Activated CD4-positive, alpha-beta T cell treated with anti-CD3 and anti-CD28 coated beads for 36 hours (primary cell): ENCODE results near the gene AQP3. TPM values are rescaled to one million over a fixed set of nuclear protein-coding genes. Genes with fewer than 3 reads are reported as not detected.
"Not testable (repeated sequence)": the region's sequence is repeated elsewhere in the genome, so short reads cannot be mapped to it uniquely, and the experiment has no call there.

ENCODE experiments used
- ATAC-seq: fragments of 200-7000 bp; cut with Tn5 transposase; one replicate; pipeline ENCODE4 v1.10.0; 2021; ENCODE audit warnings: mild to moderate bottlenecking, moderate library complexity
- CTCF ChIA-PET: fragments of 350-600 bp; sonication (Branson Sonifier 250); formaldehyde crosslinking; loops from one replicate; lab custom pipeline; 2021; ENCODE audit warnings: antibody characterized with exemption; lab: Charles Lee
- POLR2A ChIA-PET: fragments of 350-600 bp; sonication (Branson Sonifier 250); formaldehyde crosslinking; loops from one replicate; lab custom pipeline; 2021; ENCODE audit warnings: antibody characterized with exemption, inconsistent platforms; lab: Charles Lee
- DNase-seq: peaks from one replicate; pipeline ENCODE4 v3.0.0-alpha.2; 2020
- H3K27ac Mint-ChIP-seq: one replicate; pipeline ENCODE4 v1.8.0; 2021; ENCODE audit warnings: mixed read lengths
- H3K27me3 Mint-ChIP-seq: one replicate; pipeline ENCODE4 v1.8.0; 2021; ENCODE audit warnings: mixed read lengths
- H3K36me3 Mint-ChIP-seq: one replicate; pipeline ENCODE4 v1.8.0; 2021; ENCODE audit warnings: low read depth, mixed read lengths
- H3K4me1 Mint-ChIP-seq: one replicate; pipeline ENCODE4 v1.8.0; 2021; ENCODE audit warnings: mixed read lengths
- H3K4me3 Mint-ChIP-seq: one replicate; pipeline ENCODE4 v1.8.0; 2021; ENCODE audit warnings: mild to moderate bottlenecking, moderate library complexity, mixed read lengths
- H3K9me3 Mint-ChIP-seq: one replicate; pipeline ENCODE4 v1.8.0; 2021; ENCODE audit warnings: low read depth, mixed read lengths
- intact Hi-C, 2 experiments: fragments of 100-400 bp; cut with DNase I in 1 of 2; cut with micrococcal nuclease in 1 of 2; formaldehyde crosslinking; loops; one replicate each; pipeline versions ENCODE4 v1.14.2 to v1.15.1; 2022 to 2024; cut with DNase I, micrococcal nuclease
- total RNA-seq, 2 experiments: library from RNA; stranded (reverse); gene quantifications; one replicate each; pipeline ENCODE4 v1.2.3, GENCODE V29; 2021

The AQP3 gene
- total RNA-seq, 2 experiments from 2014 or later = 8.5 to 11.3 TPM

DNA sequence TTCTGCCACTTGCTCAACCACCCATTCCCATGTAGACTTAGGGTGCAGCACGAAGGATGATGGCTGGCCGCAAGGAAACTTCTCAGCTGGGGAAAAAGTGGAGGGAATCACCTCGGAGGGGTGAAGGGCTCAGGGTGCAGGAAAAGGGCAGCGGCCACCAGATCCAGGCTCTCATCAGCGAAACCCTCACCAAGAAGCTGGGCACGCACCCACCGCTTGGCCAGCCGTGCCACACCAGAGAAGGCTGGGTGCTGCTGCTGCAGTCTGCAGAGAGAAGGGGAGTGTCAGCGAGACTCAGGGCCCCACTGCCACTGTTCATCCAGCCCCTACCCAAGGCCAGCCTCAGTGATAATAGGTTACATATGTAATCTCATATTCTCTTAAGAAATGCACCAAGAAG, 17.7 kb upstream of the AQP3 start:
- no peak overlapping the region for H3K27ac Mint-ChIP-seq
- peaks cover 51% of the 10 kb centered on the region for H3K36me3 Mint-ChIP-seq

DNA sequence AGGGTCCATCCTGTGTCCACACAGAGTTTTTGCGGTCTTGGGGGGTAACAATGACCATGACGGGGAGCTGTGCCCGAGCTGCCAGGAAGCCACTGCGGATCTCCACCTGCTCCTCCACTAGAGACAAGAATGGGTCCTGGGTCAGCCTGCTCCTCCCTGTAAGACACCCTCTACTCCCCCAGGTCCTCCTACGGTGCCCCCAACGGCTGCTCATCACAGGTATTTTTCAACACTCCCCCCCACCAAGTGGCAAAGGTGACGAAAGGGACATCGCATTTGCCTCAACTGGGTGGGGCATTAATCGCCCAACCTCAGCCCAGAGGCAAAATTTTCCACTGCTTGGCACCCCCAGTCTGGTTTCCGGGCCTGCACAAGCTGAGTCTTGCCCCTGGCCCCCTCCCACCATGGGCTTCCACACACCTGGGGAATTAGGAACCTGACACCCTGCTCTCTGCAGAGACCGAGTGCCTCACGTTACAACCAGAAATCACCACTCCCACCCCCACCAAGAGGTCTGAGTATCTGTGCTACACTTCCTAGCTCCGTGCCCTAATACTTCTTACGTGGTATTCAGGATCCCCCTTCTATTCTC, 16.7 kb upstream of the AQP3 start:
- H3K4me1 Mint-ChIP-seq = peaks cover 9% of the 10 kb centered on the region
- H3K27ac Mint-ChIP-seq = no peak overlapping the region
- POLR2A ChIA-PET = interaction anchor here (3.0 kb wide), 1 partner anchor 10 kb away, joined by 8 read pairs; the partner anchor contains the start of gene NOL6
- no peak for DNase-seq
- no peak for ATAC-seq
- H3K27me3 Mint-ChIP-seq = no peaks in the 10 kb centered on the region
- CTCF ChIA-PET = interaction anchor here (0.7 to 4.0 kb wide), 9 partner anchors 11 to 855 kb away, joined by 3 to 39 read pairs (median 4); partner anchors contain the start of gene AQP3
- peaks cover 47% of the 10 kb centered on the region for H3K36me3 Mint-ChIP-seq
- intact Hi-C loops = no loop called here
- no peak overlapping the region for H3K4me3 Mint-ChIP-seq
- no peaks in the 10 kb centered on the region for H3K9me3 Mint-ChIP-seq

More for the DNA sequence above, 17.7 kb upstream of the AQP3 start:
- Mint-ChIP-seq H3K27me3 (no peaks in the 10 kb centered on the region), H3K9me3 (no peaks in the 10 kb centered on the region), H3K4me3 (no peak overlapping the region), H3K4me1 (peaks cover 3% of the 10 kb centered on the region)
- DNase-seq = no peak
- ChIA-PET CTCF (interaction anchor here (0.6 to 4.0 kb wide), 10 partner anchors 10 to 854 kb away, joined by 3 to 39 read pairs (median 6); partner anchors contain the start of gene AQP3), POLR2A (interaction anchor here (3.0 kb wide), 1 partner anchor 9 kb away, joined by 8 read pairs; the partner anchor contains the start of gene NOL6)
- ATAC-seq = no peak
- intact Hi-C loops = loop anchor here in 1 of 2 experiments (5.0 kb wide), 1 partner anchor 88 kb away; no protein-coding TSS in a partner anchor

DNA sequence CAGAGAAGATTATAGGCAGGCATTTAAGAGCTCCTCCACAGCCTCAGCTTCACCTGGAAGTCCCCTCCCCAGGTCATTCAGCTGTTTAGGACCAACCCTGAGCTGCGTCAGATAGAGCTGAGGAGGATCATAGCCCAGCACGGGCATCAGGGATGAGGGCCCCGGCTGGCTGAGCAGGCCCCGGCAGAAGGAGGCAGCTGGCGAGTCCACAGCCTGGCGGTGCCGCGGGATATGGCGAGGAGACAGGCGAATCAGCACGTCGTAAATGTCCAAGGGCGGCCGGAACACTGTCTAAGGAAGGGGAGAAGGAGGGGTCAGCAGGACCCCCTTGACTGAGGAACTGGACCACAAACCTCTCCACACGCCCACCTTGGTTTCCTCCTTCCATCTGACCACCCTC, 15.8 kb upstream of the AQP3 start:
- no peak for DNase-seq
- H3K4me3 Mint-ChIP-seq = no peak overlapping the region
- no peaks in the 10 kb centered on the region for H3K27me3 Mint-ChIP-seq
- peaks cover 19% of the 10 kb centered on the region for H3K4me1 Mint-ChIP-seq
- no peaks in the 10 kb centered on the region for H3K9me3 Mint-ChIP-seq
- H3K27ac Mint-ChIP-seq = peak overlapping the region; percentile 43
- intact Hi-C loops = no loop called here
- H3K36me3 Mint-ChIP-seq = peaks cover 43% of the 10 kb centered on the region
- CTCF ChIA-PET = interaction anchor here (2.5 to 3.0 kb wide), 2 partner anchors 11 to 176 kb away, joined by 8 to 19 read pairs; no protein-coding TSS in a partner anchor
- ATAC-seq = no peak
- POLR2A ChIA-PET = interaction anchor here (3.0 kb wide), 1 partner anchor 11 kb away, joined by 8 read pairs; the partner anchor contains the start of gene NOL6

DNA sequence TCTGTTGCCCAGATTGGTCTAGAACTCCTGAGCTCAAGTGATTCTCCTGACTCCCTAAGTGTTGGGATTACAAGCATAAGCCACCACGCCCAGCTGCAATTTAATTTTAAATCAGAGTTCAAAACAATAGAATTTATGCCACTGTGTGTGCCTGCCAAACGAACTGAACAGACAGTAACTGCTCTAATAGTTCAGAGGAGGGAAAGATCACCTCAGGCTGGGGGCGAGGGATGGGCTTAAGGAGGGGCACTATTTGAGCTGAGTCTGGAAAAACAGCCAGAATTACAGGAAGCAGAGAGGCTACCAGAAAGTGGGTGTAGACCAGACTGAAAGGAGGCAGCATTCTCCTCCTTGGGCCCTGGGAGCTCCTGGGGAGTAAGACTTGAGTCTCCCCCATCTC, 14.1 kb upstream of the AQP3 start:
- DNase-seq (no peak), ATAC-seq (no peak)
- H3K4me1 Mint-ChIP-seq = peaks cover 34% of the 10 kb centered on the region
- peaks cover 37% of the 10 kb centered on the region for H3K36me3 Mint-ChIP-seq
- ChIA-PET POLR2A (no interaction called here), CTCF (interaction anchor here (1.2 to 3.0 kb wide), 4 partner anchors 9 to 86 kb away, joined by 3 to 19 read pairs (median 6); no protein-coding TSS in a partner anchor)
- intact Hi-C loops = loop anchor here in 1 of 2 experiments (2.0 kb wide), 1 partner anchor 15 kb away; the partner anchor contains the start of gene AQP3
- H3K27ac Mint-ChIP-seq = no peak overlapping the region
- no peaks in the 10 kb centered on the region for H3K9me3 Mint-ChIP-seq
- no peaks in the 10 kb centered on the region for H3K27me3 Mint-ChIP-seq
- no peak overlapping the region for H3K4me3 Mint-ChIP-seq

DNA sequence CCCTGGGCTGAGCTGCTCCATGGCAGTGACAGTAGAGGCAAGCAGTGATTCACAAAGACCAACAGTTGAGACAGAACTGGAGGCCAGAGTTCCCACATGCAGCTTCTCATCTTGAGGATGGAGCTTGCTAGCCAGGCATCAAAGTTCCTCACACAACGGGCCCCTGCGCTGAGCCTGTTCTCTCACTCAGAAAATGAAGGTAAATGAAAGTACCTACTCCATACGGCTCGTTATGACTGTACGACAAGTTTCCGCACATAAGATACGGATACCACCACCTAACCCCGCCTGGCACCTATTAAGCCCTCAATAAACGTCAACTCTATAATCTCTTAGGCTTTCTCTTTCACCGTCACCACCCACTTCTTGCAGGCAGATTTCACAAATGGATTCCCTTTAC, 13.5 kb upstream of the AQP3 start:
- ChIA-PET POLR2A (interaction anchor here (0.6 to 1.0 kb wide), 3 partner anchors 13 to 140 kb away, joined by 3 read pairs; partner anchors contain the start of gene NOL6), CTCF (interaction anchor here (1.0 to 3.0 kb wide), 5 partner anchors 9 to 86 kb away, joined by 3 to 19 read pairs (median 6); partner anchors contain the start of gene NOL6)
- no peaks in the 10 kb centered on the region for H3K9me3 Mint-ChIP-seq
- H3K27ac Mint-ChIP-seq = peak overlapping the region; percentile 14
- no peak for ATAC-seq
- H3K4me3 Mint-ChIP-seq = no peak overlapping the region
- H3K27me3 Mint-ChIP-seq = no peaks in the 10 kb centered on the region
- H3K36me3 Mint-ChIP-seq = peaks cover 31% of the 10 kb centered on the region
- peaks cover 40% of the 10 kb centered on the region for H3K4me1 Mint-ChIP-seq
- DNase-seq = no peak
- intact Hi-C loops = loop anchor here in 1 of 2 experiments (2.0 kb wide), 1 partner anchor 14 kb away; the partner anchor contains the start of gene AQP3

DNA sequence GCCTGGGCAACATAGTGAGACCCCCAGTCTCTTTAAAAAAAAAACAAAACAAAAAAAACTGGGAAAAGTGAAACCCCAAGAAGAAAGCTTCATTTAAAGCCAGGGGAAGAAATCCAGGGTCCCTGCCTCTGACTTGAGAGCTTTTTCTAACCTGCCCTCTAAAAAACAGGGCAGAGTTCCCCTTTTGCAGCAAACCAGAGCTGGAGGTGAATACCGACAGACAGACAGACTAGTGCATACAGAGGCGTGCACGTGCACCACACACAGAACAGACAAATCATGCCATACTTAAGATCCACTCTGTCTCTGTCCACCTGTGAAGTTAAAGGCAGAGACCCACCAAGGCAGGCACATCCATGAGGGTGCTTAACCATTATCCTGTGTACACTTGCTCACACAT, 11.7 kb upstream of the AQP3 start:
- no peak for DNase-seq
- ChIA-PET POLR2A (interaction anchor here (1.0 kb wide), 1 partner anchor 15 kb away, joined by 3 read pairs; the partner anchor contains the start of gene NOL6), CTCF (interaction anchor here (0.6 to 2.0 kb wide), 5 partner anchors 8 to 84 kb away, joined by 3 to 8 read pairs (median 5); partner anchors contain the start of gene NOL6)
- peaks cover 52% of the 10 kb centered on the region for H3K4me1 Mint-ChIP-seq
- no peak for ATAC-seq
- intact Hi-C loops = no loop called here
- peaks cover 17% of the 10 kb centered on the region for H3K36me3 Mint-ChIP-seq
- H3K4me3 Mint-ChIP-seq = no peak overlapping the region
- no peaks in the 10 kb centered on the region for H3K9me3 Mint-ChIP-seq
- peak overlapping the region; percentile 95 for H3K27ac Mint-ChIP-seq
- no peaks in the 10 kb centered on the region for H3K27me3 Mint-ChIP-seq

DNA sequence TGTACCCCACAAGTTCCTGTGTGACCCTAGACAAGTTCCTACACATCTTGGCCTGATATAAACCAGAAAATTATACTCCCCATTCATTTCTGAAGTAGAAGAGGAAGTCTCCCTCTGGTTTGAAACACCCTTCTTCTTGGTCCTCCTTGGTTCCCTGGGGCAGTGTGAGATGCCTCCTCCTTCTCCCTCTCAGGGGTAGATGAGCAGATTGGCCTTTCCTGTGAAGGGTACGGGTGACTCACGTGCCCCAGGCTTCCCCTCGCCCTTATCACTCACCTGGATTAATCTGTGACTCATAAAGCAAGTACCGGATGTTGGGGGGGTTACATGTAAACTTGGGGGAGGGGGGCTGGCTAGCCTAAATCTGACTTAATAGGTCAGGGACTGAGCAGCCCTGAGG, 11.1 kb upstream of the AQP3 start:
- POLR2A ChIA-PET = interaction anchor here (1.0 kb wide), 1 partner anchor 16 kb away, joined by 3 read pairs; the partner anchor contains the start of gene NOL6
- peak overlapping the region; percentile 95 for H3K27ac Mint-ChIP-seq
- intact Hi-C loops = loop anchor here in 1 of 2 experiments (1.0 kb wide), 1 partner anchor 12 kb away; no protein-coding TSS in a partner anchor
- CTCF ChIA-PET = interaction anchor here (0.6 to 2.0 kb wide), 5 partner anchors 9 to 65 kb away, joined by 3 to 9 read pairs (median 6); partner anchors contain the start of gene NOL6
- ATAC-seq (peak; percentile 87), DNase-seq (peak; percentile 73)
- H3K27me3 Mint-ChIP-seq = no peaks in the 10 kb centered on the region
- H3K4me3 Mint-ChIP-seq = peak overlapping the region; percentile 38
- H3K9me3 Mint-ChIP-seq = no peaks in the 10 kb centered on the region
- H3K36me3 Mint-ChIP-seq = peaks cover 17% of the 10 kb centered on the region
- H3K4me1 Mint-ChIP-seq = peaks cover 59% of the 10 kb centered on the region

DNA sequence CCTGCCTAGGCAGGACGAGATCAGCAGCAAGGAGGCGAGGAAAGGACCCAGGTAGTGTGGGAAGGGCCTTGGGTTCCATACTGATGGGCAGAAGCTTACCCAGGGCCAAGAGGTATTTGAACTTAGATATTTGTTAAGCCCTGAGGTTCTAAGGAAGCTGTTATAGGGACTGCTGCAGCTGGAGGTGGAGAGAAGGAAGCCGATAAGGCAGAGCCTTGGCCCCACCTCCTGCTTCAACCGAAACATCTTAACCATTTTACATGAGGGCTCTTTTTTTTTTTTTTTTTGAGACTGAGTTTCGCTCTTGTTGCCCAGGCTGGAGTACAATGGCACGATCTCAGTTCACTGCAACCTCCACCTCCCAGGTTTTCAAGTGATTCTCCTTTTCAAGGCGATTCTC, 8.6 kb upstream of the AQP3 start:
- DNase-seq = peak; percentile 32
- peaks cover 71% of the 10 kb centered on the region for H3K4me1 Mint-ChIP-seq
- no peak for ATAC-seq
- H3K9me3 Mint-ChIP-seq = no peaks in the 10 kb centered on the region
- POLR2A ChIA-PET = no interaction called here
- no peaks in the 10 kb centered on the region for H3K27me3 Mint-ChIP-seq
- no peak overlapping the region for H3K4me3 Mint-ChIP-seq
- H3K36me3 Mint-ChIP-seq = peaks cover 9% of the 10 kb centered on the region
- intact Hi-C loops = no loop called here
- peak overlapping the region; percentile 80 for H3K27ac Mint-ChIP-seq
- CTCF ChIA-PET = interaction anchor here (5.6 kb wide), 1 partner anchor 11 kb away, joined by 45 read pairs; no protein-coding TSS in a partner anchor

DNA sequence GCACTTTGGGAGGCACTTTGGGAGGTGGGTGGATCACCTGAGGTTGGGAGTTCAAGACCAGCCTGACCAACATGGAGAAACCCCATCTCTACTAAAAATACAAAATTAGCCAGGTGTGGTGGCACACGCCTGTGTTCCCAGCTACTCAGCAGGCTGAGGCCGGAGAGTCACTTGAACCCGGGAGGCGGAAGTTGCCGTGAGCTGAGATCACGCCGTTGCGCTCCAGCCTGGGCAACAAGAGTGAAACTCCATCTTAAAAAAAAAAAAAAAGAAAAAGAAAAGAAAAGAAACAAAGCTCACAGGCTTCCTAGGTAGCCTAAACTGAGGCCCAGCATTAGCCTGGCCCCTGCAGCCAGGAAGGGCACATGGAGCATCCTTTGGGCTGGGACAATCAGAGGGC, 8.1 kb upstream of the AQP3 start:
- H3K4me3 Mint-ChIP-seq, intact Hi-C loops: not testable (repeated sequence)
- peak overlapping the region; percentile 80 for H3K27ac Mint-ChIP-seq

DNA sequence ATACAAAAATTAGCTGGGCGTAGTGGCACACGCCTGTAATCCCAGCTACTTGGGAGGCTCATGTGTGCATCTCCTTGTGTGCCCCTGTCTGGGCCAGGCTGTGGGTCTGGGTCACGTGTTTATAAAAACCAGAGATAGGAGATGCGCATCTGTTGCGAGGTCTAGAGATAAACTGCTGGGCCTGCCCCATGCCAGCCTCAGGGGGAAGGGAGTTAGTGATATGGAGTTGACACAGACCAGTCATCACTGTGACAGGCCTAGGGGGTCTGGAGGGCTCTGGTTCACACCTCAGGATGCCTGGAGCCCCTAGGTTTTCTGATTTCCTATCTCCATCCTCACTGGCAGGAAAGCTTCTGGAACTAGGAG, 7.3 kb upstream of the AQP3 start:
- H3K36me3 Mint-ChIP-seq, ATAC-seq, DNase-seq, H3K27me3 Mint-ChIP-seq, H3K9me3 Mint-ChIP-seq, H3K4me3 Mint-ChIP-seq: not testable (repeated sequence)
- ChIA-PET CTCF (interaction anchor here (0.7 to 5.6 kb wide), 7 partner anchors 12 to 168 kb away, joined by 3 to 45 read pairs (median 24); partner anchors contain the start of gene NOL6), POLR2A (interaction anchor here (1.3 kb wide), 1 partner anchor 165 kb away, joined by 3 read pairs; the partner anchor contains the start of gene NFX1)
- intact Hi-C loops = loop anchor here in 1 of 2 experiments (1.0 kb wide), 1 partner anchor 39 kb away; no protein-coding TSS in a partner anchor
- H3K27ac Mint-ChIP-seq = peak overlapping the region; percentile 85
- H3K4me1 Mint-ChIP-seq = peaks cover 70% of the 10 kb centered on the region

More for the DNA sequence above, 8.1 kb upstream of the AQP3 start:
- CTCF ChIA-PET = interaction anchor here (4.7 to 5.6 kb wide), 2 partner anchors 11 to 80 kb away, joined by 30 to 45 read pairs; no protein-coding TSS in a partner anchor
- H3K36me3 Mint-ChIP-seq, H3K27me3 Mint-ChIP-seq, POLR2A ChIA-PET, H3K9me3 Mint-ChIP-seq, DNase-seq, ATAC-seq: not testable (repeated sequence)
- H3K4me1 Mint-ChIP-seq = peaks cover 71% of the 10 kb centered on the region
